GM19239 (cell line): ENCODE data around the gene MUC2.

Experiments
- DNase-seq: peaks from one replicate; pipeline ENCODE4 v3.0.0; 2011; ENCODE audit warnings: low spot score; ENCODE audit not compliant: insufficient read length
- FAIRE-seq: peaks from 2 replicates; lab custom pipeline; 2011; peaks lifted over from hg19 to GRCh38; lab: Jason Lieb, UNC

Gene MUC2

DNA sequence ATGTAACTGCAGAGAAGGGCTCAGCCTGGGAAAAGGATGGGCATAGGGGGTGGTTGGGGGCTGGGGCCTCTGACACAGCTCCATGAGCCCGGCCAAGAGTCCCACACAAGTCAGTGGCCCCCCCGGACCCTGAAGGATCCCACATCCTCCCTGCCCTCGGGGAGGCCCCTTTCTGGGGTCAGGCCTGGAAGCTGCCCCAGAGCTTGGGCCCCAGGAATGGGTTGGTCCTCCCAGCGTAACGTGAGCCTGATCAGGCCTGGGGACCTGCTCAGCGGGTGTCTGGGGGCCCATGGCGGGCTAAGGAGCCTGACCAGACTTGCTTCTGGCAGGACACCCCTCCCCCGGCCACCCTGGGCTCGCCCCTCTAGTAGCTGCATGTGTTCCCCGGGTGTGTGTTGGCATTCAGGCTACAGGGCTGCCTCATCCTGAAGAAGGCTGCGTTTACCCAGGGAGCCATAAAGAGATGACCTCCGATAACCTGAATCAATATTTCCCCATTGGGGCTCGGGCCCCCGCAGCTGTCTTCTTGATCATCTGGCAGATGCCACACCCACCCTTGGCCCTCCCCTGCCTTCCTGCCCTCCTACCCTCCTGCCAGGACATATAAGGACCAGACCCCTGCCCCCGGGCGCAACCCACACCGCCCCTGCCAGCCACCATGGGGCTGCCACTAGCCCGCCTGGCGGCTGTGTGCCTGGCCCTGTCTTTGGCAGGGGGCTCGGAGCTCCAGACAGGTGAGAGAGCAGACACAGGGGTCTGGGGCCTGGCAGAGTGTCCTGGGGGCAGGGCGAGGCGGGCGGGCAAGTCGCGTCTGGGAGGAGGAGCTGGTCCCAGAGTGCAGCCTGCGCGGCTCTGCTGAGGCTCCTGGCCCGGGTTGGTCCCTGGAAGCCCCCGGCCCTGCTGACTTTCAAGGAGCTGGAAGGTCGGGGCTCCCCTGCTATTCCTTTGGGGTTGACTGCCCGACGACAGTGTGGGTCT lies at the start of gene MUC2:
Gene MUC2, plus strand, starts transcription at position 631 of the 978 bp plus-strand sequence.
- DNase-seq: no peak
- no peak for FAIRE-seq

DNA sequence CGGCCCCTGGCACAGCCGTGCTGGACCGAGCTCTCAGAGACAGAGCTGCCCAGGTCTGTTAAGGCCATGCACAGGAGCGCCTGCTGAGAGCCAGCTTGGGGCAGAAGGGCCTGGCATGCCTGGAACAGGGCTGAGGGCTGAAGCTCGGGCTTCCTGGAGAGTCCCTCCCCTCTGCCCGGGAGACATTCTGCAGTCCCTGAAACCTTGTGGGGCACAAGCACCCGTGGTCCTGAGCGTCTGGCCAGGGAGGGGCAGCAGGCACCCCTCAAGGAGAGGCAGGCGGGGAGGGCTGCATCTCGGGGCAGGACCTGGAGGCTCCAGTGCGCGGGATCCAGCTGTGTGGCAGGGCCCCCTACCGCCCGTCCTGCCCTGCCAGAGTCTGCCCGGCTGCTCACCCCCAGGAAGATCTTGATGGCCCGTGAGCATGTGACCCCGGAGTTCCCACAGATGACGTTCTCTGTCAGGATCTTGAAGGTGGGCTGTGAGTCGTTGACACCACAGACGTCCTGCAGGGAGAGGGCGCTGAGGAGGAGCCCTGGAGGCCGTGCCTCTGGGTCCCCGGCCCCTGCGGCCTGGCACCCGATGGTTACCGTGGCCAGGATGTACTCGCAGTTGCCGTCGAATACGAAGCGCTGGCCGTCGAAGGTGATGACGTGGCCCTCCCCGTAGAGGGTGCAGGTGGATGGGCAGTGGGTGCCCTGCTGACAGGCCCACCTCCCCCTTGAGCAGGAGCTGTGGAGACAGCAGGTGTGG lies 49.1 kb upstream of the MUC2 start:
- no peak for DNase-seq

DNA sequence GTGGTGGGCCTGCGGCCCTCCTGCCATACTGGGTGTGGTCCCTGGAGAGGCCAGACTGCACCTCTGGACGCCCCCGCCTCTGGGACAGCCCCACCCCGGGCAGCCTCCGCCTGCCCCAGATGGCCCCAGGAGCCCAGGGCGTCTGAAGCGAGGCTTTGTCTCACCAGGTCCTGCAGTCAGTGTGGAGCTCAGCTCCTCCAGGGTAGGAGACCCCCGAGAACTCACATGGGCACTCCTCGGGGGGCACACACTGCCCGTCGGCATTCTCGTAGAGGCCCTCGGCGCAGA lies 48.6 kb upstream of the MUC2 start:
- no peak for FAIRE-seq
- DNase-seq: no peak

More for the DNA sequence above, 49.1 kb upstream of the MUC2 start:
- no peak for FAIRE-seq

DNA sequence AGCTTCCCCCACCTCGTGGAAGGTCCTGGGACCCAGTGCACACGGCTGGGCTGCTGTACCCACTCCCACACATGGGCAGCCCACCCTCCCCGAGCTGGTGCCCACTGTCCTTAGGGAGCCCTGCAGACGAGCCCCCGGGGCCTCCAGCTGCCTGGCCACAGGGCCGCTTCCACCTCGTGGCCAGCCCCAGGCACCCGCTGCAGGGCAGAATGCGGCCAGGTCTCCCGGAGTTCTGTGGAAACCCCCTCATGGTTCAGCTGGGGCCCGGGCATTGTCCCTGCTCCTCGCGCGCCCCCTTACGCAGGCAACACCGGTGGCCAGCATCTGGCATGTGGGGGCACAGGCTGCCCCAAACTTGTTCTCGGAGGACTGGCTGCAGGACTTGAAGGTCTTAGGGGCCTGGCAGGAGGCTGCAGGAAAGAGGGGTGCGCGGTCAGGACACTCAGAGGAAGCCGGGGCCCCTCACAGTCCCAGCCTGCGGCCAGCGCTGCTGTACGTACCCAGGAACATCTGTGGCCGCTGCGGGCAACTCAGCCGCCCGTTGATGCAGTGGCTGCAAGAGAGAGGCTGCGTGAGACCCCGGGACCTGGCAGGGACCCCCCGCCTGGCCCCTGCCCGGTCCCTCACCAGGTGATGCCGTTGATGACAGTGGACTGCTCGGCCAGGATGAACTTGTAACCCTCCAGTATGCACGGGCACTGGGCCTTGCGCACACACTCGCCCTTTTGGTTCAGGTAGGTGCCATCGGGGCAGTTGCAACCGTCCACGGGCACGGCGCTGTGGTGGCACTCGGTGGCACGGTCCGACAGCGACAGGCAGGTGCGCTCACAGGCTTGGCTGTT lies 47.8 kb upstream of the MUC2 start:
- no peak for DNase-seq
- FAIRE-seq: no peak

DNA sequence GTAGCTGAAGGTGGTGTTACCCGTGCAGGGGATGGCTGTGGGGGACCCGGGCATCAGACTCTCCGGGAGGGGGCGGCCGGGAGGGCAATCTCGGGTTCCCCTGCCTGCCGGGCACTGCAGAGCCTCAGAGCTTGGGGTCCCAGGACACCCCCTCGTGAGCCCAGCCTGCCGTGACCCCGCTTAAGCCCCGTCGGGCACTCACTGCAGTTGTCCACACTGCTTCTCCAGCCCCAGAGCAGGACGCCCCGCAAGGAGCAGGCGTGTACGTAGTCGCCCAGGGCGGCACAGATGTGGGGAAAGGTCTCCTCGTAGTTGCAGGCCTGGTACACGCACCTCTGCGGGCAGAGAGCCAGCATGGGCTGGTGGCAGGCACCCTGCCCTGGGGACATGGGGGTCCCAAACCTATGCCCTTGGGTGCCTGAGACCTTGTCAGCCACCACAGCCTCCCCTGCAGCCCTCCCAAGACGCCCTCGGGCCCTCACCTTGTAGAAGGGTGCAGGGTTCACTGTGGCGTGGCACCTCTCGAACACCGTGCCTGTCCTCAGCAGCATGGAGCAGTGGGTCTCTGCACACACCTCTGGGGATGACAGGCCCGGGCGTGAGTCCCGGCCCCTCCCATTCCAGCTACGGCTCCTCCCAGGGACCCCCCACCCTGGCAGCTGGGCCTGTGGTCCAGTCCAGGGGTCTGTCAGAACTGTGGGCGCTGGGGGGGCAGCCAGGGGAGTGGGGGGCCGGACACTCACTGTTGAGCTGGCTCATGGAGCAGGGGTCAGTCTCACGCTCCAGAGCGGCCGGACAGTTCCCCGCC lies 47.0 kb upstream of the MUC2 start:
- FAIRE-seq (no peak), DNase-seq (no peak)

DNA sequence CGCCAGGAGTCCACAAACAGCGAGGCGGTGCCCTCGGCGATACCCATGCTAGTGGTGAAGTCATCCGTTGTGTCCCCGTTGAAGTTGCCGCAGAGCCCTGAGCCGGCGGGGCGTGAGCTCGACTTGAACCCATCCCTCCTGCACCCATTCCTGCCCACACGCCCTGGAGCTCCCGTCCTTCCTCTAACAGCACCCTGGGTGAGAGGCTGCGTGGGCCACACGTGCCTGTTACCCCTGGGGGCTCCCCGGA lies 46.5 kb upstream of the MUC2 start:
- no peak for FAIRE-seq
- no peak for DNase-seq

DNA sequence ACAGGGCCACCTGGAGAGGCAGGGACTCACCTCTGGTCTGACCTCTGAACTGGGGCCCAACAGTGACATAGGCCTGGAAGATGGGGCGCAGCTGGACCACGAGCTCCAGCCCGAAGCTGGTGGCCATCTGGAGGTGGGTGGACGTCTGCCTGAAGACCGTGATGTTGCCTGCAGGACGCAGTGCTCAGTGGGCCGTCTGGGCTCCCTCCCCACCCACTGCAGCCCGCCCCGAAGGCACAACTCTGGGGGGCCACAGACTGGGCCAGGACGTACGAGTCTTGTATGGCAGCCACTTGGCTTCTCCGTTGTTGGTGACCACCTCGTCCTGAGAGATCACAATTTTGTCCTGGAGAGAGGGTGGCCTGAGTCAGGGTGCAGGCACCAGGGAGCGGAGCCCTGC lies 46.1 kb upstream of the MUC2 start:
- DNase-seq (no peak), FAIRE-seq (no peak)

DNA sequence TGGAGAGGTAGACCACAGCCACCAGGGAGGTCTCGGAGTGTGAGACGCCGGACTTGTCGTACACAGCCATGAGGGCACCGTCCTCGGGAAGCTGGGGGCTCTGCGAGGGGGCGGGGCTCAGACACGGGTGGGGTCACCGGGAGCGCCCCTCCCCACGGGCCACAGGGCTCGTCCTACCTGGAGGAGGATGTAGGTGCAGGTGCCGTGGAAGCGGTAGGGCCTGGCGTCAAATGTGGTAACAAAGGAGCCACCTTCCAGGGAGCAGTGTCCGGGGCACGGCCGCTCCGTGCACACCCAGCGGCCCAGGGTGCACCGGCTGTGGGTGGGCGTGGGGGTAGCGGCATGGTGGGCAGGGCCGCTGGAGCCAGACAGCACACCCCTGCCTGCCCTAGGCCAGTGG lies 45.6 kb upstream of the MUC2 start:
- DNase-seq (no peak), FAIRE-seq (no peak)

DNA sequence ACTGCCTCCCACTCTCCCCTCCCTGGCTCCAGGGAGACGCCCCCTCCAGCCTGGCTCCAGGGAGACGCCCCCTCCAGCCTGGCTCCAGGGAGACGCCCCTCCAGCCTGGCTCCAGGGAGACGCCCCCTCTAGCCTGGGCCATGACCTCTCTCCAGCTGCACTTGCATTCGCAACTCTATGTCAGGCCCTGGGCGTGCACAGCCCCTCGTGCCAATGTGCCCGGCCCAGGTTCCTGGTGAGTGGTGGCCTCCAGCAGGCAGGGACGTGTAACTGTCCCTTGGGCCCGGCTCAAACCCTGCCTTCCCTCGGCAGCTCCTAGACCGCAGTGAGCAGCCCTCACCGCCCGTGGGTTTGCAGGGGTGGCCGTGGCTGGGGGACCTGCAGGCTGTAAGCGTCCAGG lies 45.0 kb upstream of the MUC2 start:
- no peak for FAIRE-seq
- DNase-seq: no peak

DNA sequence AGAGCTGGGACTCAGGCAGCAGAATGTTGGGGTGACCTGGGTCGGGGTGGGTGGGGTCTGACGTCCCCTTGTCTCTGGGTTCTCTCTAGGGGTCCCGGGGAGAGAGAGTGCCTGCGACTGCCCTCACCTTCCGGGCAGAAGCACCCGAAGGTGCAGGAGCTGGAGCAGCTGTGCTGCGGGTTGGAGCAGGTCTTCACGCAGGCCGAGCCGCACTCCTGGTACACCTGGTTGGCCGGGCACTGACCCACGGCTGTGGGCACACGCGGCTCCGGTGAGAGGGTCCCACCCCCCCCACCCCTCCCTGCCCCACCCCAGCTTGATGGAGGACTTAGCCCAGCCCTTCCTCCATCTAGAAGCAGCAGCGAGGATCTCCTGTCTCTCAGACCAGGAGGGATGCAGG lies 44.6 kb upstream of the MUC2 start:
- FAIRE-seq (no peak), DNase-seq (no peak)

DNA sequence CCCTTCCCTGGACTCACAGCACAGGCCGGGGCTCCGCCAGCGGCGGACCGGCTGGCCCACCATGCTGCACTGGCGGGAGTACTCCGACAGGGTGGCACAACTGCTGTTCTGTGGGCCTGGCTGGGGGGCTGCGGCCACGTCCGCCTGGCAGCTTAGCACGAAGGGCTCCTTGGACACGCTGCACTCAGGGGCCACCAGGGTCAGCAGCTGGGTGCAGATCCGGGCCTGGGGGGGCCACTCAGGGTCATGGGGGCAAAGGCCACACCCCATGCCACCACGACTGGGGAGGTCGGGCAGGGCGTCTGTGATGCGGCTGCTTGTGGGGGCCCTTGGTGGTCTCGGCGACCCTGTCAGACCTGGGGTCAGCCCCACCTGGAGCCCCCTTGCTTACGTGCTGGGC lies 44.1 kb upstream of the MUC2 start:
- DNase-seq (no peak), FAIRE-seq (no peak)

DNA sequence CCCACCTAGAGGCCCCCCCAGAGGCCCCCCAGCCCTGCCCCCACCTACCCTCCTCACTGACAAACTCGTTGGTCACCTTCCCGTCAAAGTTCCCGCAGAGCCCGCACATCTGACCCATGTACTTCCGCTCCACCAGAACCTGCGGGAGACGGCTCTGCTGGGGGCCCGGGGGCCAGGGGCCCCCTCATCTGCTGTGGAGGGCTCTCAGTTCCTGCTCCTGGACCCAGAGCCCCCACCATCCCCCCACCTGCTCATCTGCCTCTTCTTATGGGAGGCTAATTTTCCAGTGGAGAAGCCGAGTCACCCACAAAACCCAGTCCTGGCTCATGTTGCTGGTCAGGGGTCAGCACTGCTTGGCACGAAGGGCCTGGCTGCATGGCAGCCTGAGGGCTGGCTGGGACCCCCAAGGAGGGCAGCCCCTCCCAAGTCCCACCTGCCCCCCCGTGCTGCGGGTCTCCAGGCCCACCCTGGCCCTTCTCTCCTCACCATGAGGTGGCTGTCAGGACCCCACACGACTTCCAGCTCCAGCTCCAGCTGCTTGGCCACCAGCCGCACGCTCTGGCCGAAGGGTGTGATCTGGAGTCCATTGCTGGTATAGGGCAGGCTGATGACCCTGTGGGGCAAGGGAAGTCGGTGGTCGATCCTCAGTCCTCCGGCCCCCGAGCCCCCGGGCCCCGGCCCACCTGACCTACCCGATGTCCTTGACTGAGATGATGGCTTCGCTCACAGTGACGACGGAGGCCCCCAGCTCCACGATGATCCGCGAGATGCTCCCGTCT lies 43.4 kb upstream of the MUC2 start:
- DNase-seq: no peak
- no peak for FAIRE-seq

DNA sequence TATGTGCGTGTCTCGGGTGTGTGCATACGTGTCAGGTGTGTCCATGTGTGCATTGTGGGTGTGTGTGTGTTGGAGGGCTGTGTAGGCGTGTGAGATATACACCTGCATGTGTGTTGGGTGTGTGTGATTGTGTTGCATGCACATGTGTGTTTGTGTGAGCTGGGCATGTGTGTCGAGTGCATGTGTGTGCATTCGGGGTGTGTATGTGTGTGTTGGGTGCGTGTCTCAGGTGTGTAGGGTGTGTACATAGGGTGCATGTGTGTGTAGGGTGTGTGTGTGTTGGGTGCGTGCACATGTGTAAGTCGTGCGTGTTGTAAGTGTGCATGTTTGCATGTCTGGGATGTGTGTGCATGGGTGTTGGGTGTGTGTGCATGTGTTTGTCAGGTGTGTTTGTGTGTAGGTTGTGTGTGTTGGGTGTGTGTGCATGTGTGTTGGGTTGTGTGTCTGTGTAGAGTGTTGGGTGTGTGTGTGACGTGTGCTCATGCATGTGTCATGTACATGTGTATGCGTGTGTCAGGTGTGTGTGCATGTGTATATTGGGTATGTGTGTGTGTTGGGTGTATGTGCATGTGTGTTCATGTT lies 42.3 kb upstream of the MUC2 start:
- FAIRE-seq (no peak), DNase-seq (no peak)

DNA sequence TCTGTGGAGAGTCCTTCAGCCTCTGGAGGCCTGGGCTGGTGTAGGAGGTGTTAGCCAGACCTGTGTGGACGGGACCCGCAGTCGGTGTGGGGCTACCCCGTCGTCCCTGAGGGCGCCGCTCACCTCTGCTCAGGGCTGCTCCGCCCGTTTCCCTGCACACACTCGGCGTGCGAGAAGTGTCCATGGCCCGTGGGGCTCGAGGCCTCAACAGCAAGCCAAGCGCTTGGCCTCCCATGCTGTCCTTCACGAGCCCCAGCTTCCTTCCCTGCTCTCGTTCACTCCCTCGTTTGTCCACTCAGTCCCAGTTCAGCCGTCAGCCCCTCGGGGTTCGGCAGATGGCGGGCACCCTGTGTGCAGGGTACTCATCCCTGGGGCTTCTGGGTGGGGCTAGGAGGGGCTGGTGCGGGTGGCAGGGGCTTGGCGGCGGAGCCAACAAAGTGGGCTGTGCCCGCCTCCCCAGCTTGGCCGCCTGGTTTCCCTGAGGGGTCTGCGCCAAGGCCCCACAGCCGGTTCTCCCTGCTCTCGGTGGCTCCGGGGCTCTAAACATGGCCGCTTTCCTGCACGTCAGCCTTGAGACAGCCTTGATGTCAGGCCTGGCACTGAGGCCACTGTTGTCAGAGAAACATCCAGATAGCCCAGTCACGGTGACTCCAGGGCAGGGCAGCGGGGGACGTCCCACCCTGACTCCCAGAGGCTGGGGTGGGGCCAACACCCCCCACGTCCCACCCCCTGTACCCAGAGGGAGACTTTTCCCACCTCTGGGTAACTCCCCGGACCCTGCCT lies 41.5 kb upstream of the MUC2 start:
- no peak for FAIRE-seq
- no peak for DNase-seq

DNA sequence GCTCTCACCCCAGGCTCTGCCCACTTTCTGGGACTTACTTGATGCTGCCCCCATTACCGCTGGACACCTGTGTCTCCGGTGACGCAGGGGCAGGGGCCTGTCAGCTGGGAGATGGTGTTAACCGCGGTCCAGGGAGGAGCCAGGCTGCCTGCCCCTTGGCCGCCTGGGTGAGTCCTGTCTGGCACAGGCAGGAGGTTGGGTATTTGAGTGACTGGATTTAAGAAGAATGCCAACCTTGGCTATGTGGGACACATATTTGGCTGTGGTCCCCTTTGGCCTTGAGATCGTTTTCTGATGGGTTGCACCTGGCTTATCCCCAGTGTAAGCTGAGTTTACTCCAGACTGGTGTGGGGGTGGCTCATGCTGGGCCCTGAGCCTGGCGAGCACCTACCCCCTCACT lies 40.7 kb upstream of the MUC2 start:
- FAIRE-seq: no peak
- DNase-seq: no peak

DNA sequence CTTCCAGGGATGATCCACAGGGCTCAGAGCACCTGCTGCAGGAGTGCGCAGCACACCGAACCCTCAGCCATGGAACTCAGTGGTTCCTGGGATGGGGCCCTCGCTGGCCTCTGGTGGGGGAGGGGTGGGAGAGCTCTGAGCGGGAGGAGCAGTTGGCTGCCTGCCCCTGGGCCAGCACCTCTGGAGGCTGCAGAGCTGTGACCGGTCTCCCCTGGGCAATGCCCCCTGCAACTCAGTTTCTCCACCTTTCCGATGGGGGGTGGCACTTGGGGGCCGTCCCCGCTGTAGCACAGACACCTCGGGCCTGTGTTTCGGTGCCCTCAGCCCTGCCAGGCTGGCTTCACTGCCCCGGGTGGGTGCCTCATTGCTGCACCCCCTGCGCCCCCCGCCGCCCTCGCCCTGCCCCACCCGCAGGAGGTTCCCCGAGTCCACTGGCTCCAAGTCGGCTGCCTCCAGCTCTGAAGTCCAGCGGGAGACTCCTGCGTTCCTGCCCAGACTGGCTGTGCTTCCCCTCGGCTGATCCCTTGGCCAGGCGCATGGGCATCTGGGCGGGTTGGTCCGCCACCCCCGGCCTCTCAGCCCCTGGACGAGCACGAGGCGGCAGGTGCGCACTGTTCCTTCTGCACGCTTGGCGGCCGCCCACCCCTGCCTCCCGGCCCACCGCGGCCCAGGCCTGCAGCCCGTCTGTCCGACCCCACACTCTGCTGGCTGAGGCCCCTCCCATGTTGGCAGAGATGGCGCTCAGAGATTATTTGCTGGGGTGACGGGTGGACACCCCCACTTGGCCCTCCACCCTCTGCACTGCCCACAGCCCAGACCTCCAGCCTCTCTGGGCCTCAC lies 40.0 kb upstream of the MUC2 start:
- DNase-seq (no peak), FAIRE-seq (no peak)

DNA sequence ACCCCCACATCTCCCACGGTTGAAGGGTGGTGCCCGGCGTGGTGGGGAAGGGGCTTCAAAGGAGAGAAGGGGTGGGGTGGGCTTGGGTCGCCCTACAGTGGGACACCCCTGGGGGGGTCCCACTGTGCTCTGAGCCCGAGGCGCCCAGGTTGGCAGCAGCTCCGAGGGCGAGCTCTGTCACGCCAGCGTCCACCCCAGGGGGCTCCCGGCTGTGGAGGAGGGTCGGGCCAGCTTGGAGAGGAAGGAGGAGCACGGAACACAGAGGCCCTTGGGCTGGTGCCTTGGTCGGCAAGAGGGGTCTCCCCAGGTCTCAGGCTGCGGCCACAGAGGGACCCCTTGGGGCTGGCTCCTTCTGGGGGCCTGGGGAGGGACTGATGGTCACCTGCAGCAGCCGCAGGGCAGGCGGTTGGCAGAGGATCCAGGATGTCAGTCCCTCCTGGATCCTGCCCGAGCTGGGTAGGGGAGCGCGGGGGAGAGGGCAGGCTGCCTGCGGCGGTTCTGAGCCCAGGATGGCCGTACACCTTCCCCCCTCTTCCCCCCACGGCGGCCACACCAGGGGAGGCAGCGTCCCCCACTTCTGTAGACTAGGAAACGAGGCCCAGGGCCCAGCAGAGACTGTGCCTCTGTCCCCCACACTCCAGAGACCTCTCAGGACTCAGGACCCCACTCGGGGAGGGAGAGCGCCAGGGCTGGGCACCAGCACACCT lies 38.9 kb upstream of the MUC2 start:
- FAIRE-seq (no peak), DNase-seq (no peak)
